GM12801 (cell line): ENCODE measurements around the gene ROBO2.

Experiments
- TF ChIP-seq, protein P1 (sequence below): IDR thresholded peaks from one replicate; pipeline ENCODE4 v1.5.1; 2011; ENCODE audit warnings: control low read depth; ENCODE audit not compliant: insufficient read length; ENCODE audit errors: extremely low read depth

The ROBO2 gene

DNA sequence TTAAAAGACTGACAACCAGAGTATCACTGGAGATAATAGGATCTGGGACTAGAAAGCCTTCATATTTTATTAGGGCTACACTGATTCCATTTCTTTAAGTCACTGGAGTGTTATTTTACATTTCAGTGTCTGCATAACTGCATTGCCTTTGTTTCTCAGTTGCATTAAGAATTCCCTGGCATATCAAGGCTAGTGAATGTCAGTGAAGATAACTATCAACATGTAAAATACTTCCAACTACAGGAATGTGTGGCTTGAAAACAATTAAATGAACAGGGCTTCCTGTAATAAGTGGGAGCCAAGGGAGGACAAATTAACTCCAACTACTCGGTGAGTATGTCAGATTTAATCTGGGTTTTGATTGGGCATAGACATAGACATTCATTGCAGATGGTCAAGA lies 628.5 kb downstream of the ROBO2 start:
- TF ChIP-seq, protein P1, sequence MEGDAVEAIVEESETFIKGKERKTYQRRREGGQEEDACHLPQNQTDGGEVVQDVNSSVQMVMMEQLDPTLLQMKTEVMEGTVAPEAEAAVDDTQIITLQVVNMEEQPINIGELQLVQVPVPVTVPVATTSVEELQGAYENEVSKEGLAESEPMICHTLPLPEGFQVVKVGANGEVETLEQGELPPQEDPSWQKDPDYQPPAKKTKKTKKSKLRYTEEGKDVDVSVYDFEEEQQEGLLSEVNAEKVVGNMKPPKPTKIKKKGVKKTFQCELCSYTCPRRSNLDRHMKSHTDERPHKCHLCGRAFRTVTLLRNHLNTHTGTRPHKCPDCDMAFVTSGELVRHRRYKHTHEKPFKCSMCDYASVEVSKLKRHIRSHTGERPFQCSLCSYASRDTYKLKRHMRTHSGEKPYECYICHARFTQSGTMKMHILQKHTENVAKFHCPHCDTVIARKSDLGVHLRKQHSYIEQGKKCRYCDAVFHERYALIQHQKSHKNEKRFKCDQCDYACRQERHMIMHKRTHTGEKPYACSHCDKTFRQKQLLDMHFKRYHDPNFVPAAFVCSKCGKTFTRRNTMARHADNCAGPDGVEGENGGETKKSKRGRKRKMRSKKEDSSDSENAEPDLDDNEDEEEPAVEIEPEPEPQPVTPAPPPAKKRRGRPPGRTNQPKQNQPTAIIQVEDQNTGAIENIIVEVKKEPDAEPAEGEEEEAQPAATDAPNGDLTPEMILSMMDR = no peak

DNA sequence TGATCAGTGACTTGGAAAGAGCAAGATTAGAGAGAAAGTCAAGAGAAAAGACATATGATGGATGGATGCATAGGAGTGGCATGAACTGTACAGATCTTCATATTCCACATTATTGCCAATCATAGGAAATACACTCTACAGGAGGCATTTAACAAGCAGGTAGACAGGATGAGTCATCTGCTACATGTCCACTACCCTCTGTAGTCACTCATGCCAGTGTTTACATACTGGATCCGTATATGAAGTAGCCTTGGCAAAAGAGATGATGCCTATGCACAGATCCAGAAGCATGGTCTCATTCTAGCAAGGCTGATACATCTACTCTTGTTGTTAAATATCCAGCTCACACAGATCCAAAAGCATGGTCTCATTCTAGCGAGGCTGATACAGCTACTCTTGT lies 632.1 kb downstream of the ROBO2 start:
- TF ChIP-seq, protein P1 = no peak

DNA sequence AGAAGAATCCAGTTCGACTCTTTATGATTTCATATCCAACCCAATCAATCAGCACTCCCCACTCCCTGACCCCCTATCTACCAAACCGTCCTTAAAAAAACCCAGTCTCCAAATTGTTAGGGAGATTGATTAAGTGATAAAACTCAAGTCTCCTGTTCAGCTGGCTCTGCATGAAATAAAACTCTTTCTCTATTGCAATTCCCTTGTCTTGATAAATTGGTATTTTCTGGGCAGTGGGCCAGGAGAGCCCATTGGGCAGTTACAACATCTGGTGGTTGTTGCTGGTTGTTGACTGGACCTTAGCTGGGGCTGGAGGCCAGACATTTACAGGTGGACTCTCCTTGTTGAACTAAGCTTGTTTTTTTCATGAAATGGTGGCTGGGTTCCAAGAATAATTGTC lies 642.3 kb downstream of the ROBO2 start:
- TF ChIP-seq, protein P1 = no peak

DNA sequence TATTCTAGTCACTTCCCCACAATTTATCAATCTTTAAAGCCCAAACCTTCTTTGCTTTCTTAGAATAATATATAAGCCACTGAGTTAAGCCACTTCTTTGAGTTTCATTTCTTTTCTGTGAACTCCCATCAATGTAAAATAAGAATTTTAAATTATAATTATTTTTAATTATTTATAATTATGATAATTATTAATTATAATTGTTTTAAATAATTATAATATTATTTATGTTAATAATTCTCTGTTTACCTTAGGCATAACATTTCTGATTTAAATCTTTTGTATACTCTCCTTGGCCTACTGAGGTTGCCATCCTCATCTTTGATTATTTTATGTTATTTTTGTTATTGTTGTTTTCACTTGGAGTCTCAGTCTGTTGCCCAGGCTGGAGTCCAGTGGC lies 644.2 kb downstream of the ROBO2 start:
- TF ChIP-seq, protein P1 = no peak

DNA sequence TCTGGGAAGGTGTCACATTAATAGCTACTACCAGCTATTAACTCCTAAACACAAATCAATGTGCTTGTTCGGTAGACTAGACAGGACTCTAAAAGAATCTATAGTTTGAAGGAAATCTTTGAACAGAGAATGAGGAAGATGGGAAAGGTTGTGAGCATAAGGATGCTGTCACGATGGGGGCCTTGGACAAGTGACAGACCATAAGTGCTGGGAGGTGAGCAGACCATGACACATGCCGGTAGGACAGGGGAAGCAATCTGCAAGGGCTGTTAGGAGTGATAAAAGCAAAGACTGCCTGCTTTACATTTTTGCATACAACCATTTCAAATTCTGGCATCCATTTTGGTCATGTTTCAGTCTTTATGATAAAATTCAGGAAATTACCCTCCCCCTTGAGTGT lies 645.8 kb downstream of the ROBO2 start:
- TF ChIP-seq, protein P1 = no peak

DNA sequence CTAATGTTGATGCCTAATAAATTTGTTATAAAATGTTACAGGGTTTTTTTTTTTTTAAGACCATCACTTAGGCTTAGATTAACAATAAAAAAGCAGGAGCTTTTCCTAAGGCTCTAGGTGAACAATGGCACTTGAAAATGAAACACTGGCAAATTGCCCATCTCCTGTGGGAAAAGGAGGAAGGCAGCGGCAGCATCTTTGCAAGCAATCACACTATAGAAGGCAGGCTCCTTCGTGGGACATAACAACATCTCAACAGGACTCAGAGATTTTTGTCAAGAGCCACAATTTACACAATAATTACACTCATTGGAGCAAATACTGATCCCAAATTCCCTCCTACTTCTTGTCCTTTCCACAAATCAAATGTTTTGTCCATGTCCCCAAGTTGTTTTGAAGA lies 646.7 kb downstream of the ROBO2 start:
- TF ChIP-seq, protein P1 = no peak

DNA sequence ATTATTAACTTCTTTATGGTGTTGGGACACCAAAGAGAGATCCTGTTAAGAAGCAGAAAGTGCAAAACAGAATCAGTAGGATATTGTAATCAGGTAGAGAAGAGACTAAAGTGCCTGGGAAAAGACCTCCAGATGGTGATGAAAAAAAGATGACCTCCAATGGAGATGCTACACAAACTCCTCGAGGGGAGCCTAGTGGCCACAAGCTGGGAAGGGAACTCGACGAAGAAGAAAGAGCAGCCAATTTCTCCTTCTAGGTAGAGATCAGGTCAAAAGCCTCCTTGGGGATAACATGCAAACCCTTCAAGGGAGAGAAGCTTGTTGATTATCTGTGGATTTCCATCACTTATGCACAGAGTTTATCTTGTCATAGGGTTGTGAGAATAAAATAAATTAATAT lies 647.6 kb downstream of the ROBO2 start:
- TF ChIP-seq, protein P1 = no peak

DNA sequence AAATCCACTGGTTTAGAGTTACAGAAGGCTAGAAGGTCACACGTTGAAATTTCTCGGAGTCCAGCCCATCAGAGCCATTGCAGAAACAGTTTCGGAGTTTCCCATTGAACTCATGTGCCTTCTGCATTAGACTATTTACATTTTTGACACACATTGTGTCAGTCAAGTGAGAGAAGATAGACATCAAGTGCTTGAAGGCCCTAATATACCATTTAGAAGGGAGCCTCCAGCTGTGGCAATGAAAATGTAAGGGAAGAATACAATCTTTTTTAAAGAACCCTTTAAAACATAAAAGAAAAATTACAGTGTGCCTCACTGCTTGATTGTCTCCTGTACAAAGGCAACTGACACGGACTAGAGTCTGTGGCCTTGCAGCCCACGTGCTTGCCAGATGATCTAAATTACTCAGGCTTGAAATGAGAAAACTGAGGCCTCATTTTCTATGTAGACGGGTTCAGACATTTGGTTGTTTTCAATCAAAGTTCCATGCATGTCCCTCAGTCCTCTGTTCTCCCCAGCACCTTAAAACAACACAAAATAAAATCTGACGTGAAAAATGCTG lies 650.5 kb downstream of the ROBO2 start:
- TF ChIP-seq, protein P1 = no peak
